GM18909 (cell line): Measurements from ENCODE around the gene TMEM127.
"Not testable (repeated sequence)": the region's sequence is repeated elsewhere in the genome, so short reads cannot be mapped to it uniquely, and the experiment has no call there.

Experiments used
- ATAC-seq: cut with Tn5 transposase; IDR thresholded peaks from one replicate; pipeline ENCODE4 v1.9.1; 2021; ENCODE audit warnings: mild to moderate bottlenecking; ENCODE audit not compliant: unreplicated experiment, poor library complexity

TMEM127 gene

DNA sequence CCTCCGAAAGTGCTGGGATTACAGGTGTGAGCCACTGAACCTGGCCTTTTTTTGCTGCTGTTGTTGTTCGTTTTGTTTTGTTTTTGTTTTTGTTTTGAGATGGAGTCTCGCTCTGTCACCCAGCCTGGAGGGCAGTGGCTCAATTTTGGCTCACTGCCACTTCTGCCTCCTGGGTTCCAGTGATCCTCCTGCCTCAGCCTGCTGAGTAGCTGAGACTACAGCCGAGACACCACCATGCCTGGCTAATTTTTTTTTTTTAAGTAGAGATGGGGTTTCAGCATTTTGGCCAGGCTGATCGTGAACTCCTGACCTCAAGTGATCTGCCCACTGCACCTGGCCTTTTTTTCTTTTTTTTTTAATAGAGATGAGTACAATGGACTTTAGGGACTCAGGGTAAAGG, 22.0 kb downstream of the TMEM127 start:
- ATAC-seq: no peak

DNA sequence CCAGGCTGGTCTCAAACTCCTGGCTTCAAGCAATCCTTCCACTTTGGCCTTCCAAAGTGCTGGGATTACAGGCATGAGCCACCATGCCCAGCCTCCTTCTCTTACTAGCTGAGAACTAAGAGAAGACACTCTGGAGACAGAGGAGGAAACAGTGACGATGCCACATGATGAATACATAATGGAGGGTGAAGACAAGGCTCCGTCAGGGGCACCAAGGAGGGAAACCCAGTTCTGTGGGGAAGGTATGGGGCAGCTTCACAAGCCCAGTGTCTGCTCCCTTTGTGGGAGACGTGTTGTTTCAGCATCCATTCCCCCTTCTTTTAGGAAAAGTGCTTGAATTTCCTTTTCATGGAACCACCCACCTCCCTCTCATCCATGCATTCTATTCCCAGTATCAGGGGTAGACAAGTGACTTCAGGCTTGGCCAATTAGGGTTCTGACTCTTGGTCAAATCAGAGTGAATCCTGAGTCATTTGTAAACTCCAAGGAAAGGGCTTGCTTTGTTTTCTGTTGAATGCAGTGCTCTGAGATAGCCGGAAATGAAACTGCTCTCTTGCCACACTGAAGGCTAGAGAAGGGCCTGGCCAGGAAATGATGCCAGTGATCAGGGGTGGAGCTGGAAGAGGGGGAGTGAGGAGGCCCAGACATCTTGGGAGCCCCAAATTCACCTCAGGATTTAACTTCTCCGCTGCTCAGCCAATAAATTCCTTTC, 23.7 kb downstream of the TMEM127 start:
- peak; percentile 91 for ATAC-seq

DNA sequence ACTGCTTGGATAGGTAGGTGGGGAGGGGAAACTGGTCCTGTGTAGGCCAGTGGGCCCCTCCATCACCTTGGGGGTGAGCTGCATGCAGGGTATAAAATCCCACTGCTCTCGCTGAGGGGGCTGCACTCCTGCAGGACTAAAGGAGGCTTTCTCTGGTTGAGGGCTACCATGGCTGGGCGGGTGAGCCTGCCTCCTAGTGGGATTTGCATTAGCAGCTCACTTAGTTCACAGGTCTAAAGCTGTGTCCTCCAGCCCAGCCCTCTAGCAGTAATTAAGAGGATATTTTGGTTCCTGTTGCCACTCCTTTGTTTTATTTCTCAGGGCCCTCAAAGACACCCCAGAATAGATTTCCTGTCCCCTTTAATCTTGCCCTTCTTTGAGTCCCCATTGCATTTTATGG, 24.6 kb downstream of the TMEM127 start:
- no peak for ATAC-seq

DNA sequence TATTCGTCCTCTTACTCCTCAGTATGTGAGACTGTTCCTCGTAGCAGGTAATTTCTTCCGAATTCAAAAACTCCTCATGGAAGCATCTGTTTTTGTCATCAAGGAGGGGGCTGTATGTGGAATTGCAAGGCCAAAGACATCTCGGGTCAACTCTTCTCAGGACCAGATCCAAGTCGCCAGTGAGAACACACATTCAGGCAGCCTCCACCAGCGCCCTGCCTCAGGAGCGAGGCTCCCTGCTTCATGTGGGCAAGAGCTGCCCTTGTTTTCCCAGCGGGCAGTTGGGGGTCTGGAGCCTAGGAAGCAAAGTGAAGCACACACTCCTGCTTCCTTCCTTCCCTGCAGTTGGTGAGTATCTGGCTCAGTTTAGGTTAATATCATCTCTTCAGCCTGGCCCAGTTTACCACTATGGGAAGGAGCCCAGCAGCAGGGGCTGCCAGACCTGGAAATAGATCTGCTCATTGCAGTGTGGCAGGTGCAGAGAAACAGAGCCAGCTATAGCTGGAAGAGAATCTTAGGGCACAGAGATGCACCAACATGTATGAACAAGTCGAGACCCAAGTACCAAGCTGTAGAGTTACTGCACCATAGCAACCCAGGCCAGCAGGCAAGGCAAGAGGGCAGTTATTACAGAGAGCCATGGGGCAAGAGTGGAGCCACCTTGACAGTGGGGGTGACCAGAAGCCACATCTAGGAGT, 25.3 kb downstream of the TMEM127 start:
- ATAC-seq: no peak

DNA sequence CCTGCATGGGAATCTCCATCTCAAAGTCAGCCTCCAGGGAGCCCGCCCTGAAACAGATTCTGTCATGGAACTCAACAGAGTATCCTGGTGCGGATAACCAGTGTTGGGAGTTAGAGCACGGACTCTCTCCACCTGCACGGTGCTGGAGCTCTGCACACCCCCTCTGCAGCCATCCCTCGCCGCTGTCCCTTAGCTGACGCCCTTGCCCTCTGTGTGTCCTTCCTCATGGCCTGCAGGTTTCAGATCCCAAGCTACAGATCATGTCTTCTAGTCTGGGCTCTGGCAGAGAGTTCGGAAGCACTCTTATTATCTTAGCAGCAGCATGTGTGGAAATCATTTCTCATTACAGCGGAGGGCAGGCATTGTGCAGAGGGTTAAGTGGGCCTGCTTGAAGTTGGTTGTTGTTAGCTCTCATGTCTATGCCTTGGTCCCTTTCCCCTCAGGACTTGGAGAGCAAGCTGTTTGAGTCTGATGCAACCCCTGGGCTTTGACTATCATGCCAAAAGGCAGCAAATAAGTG, 26.0 kb downstream of the TMEM127 start:
- no peak for ATAC-seq

DNA sequence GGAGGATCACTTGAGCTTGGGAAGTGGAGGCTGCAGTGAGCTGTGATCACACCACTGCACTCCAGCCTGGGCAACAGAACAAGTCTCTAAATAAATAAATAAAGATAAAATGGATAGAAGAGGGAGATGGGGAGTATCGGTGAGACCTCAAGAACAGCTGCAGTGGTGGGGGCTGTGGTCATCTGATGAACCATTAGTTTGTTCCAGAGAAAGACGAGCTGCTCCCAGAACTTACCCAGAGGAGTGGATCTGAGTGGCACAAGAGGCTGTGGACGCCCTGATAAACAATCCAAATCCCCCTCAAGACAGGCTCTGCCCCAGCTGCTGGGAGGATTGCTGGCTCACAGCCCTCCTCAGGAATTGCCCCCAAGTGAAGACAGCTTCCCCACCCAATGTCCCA, 26.7 kb downstream of the TMEM127 start:
- ATAC-seq: no peak

DNA sequence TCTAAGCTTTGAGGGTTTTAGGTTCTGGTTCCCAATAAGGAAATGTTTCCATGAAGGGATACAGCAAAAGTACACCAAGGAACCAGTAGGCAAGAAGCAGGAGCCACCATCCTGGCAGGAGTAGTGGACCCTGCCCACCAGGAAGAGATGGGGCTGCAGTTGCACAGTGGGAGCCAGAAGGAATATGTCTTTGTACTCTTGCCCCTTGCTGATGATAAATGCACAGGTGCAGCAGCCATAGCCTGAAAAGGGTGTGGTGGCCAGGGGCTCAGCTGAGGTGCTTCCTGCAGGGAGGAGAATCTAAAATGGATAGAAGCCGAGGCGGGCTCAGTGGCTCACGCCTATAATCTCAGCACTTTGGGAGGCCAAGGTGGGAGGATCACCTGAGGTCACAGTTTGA, 27.5 kb downstream of the TMEM127 start:
- ATAC-seq: no peak

DNA sequence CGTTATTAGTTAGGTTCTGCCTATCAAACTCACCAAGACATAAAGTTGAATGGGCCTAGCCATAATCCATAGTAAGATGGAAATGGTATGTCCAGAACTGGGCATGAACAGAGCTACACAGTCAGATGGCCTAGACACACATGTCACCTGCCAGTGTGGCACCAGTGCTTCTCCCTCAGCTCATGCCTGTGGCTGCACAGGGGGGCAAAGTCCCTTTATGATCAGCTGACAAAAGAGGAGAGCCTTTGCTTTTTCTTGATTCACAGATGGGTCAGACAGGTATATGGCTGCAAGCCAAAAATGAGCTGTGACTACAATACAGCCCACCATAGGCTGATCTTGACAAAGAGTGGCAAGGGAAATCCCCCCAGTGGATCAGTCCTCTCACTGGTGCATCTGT, 28.9 kb downstream of the TMEM127 start:
- no peak for ATAC-seq

DNA sequence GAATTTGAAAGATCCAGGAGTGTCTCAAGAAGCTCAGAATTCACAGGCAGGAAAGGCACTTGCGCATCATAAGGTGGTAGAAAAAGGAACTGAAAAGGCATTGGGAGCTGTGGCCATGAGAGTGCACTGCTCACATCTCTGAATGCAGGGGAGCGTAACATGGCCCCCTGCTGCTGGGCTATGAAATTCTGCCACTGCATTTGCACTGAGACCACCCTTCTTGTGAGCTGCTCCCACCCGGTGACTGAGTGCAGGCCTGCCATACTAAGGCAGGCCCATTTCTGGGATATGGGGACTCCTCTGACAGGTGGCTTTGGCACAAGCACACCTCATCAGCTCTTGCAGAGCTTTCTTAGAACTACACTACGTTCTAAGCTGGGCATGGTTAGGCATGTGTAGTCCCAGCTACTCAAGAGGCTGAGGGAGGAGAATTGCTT, 31.9 kb downstream of the TMEM127 start:
- ATAC-seq: peak; percentile 89

DNA sequence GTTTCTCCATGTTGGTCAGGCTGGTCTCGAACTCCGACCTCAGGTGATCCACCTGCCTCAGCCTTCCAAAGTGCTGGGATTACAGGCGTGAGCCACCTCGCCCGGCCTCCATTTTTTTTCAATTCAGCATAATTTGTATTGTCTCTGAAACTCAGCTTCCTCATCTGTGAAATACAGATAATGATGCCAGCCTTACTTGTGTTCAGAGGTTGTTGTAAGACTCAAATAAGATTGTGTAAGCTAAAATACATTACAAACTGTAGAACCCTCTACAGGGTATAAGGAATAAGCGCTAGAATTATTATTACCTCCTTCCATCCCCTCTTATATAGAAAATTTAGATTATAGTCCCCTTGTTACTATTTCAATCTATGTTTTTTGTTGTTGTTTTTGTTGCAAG, 32.4 kb downstream of the TMEM127 start:
- ATAC-seq: no peak

DNA sequence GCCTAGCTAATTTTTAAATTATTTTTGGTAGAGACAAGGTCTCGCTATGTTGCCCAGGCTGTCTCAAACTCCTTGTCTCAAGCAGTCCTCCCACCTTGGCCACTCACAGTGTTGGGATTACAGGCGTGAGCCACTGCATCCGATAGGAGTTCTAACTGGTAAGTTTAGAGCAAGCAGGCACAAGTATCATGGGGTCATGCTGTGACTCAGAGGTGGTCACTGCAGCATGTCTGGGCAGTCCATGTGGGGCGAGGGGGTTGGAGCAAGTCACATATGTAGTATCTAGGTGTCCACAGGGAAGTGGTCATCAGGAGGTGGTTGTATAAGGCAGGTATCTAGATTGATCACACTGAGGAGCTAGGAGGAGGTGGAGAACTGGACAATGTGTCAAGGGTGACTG, 34.5 kb downstream of the TMEM127 start:
- ATAC-seq: no peak

DNA sequence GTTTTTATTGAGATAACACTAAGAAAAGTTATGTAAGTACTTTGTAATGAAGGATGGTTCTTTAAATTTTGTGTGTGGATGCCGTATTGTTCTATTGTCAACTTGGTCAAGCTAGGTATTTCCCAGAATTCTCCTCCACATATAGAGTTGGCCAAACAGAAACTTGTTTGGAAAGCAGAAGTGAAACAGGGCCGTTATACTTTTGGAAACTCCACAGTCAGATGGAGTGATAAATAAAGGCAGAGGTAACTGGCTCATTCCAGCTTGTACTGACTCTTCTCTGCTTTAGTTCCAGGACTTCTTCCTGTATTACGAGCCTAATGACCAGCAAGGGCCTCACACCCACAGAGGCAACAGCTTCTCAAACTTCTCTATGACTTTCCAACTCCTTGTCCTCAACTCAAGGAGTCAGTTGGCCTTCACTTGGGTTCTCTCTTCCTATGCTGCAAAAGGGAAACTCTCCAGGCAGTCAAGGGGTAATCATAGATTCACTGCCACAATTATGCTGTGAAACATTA, 40.7 kb downstream of the TMEM127 start:
- peak; percentile 68 for ATAC-seq

DNA sequence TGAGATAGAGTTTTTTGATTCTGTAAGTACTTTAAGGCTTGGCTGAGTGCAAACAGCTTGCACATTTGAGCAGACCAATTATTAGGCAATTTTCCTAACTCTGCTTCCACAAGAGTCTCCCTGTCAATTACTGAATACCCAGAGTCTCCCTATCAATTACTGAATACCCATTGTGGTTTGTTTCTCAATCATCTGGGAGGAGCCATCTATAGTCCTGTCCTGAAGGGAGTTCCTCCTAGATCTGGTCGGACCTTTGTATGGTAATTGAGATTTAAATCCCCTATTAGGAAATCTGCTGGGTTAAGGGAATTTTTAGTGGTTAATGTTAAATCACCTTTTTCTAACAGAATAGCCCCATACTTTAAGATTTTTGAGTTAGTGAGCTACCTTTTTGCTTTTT, 44.7 kb downstream of the TMEM127 start:
- ATAC-seq: not testable (repeated sequence)

DNA sequence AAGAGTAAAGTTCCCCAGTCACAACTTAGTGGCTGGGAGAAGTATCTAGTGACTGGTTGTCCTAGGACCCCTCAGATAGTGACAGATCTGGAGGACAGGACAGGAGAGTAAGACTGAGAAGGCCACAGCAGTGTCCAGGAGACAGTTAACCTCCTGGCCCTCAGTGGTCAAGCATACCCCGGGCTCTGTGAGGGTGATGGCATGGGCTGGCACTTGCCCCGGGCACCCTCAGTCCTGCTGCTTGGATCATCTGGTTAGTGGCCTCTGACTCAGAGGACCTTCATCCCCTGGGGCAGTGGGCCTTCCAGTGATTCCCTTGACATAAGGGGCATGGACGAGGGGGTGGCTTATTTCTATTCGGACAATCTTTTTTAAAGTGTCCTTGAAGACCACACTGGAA, 45.8 kb downstream of the TMEM127 start:
- not testable (repeated sequence) for ATAC-seq

DNA sequence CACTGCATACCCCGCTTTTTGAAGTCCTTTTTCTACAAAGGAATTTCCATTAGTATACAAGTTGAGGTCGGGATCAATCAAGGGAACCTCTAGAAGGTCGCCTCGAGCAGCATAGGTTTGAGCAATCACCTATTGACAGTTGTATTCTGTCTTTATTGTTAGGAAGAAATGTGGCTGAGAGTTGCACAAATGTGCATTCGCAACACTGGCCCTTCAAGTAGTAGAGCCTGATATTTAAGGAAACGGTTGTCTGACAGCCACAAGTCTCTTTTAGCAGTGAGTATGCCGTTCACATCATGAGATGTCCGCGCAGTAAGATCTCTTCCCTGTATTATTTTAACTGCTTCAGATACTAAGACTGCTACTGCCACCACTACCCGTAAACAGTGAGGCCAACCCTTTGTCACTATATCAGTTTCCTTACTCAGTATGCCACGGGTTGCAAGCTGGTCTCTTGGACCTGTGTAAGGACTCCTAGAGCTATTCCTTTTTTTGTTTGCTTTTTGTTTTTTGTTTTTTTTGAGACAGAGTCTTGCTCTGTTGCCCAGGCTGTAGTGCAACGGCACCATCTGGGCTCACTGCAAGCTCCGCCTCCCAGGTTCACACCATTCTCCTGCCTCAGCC, 47.2 kb downstream of the TMEM127 start:
- no peak for ATAC-seq

DNA sequence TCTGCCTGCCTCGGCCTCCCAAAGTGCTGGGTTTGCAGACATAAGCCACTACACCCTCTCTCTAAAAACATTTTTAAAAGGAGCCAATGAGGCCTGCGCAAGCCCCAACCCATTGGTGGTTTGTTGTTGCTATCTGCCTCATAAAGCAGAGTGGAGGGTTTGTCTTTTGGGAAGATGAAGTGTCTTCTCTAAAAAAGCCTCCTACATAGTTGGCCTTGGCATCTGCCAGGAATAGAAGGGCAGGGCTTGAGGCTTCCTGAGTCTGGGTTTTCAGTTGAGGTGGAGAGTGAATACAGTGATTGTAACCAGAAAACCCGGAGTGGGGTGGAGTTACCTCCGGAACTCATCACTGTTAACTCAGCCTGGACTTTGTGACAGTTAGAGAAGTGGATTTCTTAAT, 51.2 kb downstream of the TMEM127 start:
- ATAC-seq: no peak

DNA sequence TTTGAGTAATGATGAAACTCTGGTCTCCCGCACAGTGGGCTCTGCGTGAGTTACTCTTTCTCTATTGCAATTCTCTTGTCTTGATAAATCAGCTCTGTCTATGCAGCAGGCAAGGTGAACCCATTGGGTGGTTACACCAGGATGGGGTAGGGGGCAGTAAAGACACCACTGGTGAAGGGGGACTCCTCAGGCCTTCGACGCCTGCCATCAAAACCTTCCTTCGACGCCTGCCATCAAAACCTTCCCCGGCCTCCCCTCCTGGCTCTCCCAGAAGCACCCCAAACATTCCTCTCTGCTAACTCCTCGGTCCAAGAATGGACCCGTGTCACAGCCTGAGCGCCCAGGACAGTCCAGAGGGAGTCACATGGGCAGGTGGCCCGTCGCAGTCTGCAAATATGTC, 52.4 kb downstream of the TMEM127 start:
- no peak for ATAC-seq

DNA sequence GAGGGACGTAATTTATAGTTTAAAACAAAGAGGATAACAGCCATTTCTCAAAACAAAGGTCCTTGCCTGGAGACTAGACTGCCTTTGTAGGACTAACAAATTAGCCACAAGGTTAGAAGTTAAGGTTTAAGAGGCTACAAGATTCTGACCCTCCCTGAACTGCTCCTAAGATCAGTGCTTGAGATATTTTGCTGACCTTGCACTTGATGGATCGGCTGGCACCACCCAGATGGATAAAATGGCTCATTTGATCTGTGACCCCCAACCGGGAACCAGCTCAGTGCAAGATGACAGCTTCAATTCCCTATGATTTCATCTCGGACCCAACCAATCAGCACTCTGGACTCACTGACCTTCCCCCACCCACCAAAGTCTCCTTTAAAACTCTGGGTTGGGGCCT, 53.5 kb downstream of the TMEM127 start:
- ATAC-seq: no peak

DNA sequence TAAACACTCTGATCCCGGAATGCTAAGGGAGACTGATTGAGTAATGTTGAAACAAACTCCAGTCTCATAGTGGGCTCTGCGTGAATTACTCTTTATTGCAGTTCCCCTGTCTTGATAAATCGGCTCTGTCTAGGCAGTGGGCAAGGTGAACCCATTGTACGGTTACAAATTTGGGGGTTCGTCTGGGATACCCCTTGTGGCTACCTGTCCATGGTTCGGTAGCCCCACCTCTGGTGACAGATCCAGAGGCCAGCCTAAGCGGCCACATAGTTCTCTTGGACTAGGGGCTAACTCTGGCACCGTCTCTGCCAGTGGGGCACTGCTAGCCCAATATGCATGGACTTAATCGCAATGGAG, 56.1 kb downstream of the TMEM127 start:
- no peak for ATAC-seq

DNA sequence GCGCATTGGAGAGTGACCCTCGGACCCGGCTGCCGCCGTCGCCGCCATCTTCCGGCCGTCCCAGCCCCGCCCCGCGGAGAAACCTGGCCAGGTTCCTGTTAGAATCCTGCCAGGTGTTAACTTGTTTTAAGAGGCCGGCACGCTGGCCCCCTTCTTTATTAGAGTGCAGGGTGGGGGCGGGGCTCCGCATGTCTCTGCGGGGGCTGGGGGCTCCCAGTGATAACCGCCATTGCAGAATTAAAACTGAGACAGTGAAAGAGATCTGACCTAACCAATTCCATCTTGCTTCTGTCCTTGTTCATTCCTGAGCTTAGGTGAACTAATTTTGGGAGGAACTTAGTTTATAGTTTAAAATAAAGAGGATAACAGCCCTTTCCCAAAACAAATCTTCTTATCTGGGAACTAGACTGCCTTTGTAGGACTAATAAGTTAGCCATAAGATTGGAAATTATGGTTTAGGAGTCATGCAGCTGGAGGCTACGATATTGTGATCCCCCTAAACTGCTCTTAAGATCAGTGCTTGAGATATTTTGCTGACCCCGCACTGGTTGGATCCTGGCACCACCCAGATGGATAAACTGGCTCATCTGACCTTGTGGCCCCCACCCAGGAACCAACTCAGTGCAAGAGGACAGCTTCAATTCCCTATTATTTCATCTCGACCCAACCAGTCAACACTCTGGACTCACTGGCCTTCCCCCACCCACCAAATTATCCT, 56.6 kb downstream of the TMEM127 start:
- ATAC-seq: no peak
